HPDE6-E6E7 (cell line): Measurements from ENCODE around the gene CFAP97D2.
"Not testable (repeated sequence)": the region's sequence is repeated elsewhere in the genome, so short reads cannot be mapped to it uniquely, and the experiment has no call there.

ENCODE experiments used
- DNase-seq: peaks from one replicate; pipeline ENCODE4 v3.0.0; 2011; ENCODE audit warnings: missing footprints; ENCODE audit errors: extremely low spot score

CFAP97D2 gene

GRCh38 chr13:114158869-114159666 is 20.0 kb upstream of the CFAP97D2 start:
- not testable (repeated sequence) for DNase-seq

- DNase-seq: no peak
Measured at GRCh38 chr13:114161028-114161556, 18.0 kb upstream of the CFAP97D2 start.

- no peak for DNase-seq
Measured at GRCh38 chr13:114161644-114162532, 17.2 kb upstream of the CFAP97D2 start.

- no peak for DNase-seq
Measured at GRCh38 chr13:114162533-114162922, 16.5 kb upstream of the CFAP97D2 start.

GRCh38 chr13:114164053-114164452 is 15.0 kb upstream of the CFAP97D2 start:
- no peak for DNase-seq

GRCh38 chr13:114164681-114165429 is 14.2 kb upstream of the CFAP97D2 start:
- DNase-seq: no peak

- DNase-seq: no peak
Measured at GRCh38 chr13:114166381-114167131, 12.5 kb upstream of the CFAP97D2 start.

- no peak for DNase-seq
Measured at GRCh38 chr13:114167426-114167825, 11.6 kb upstream of the CFAP97D2 start.

GRCh38 chr13:114167885-114168284 is 11.2 kb upstream of the CFAP97D2 start:
- DNase-seq: no peak

- no peak for DNase-seq
Measured at GRCh38 chr13:114173272-114173671, 5.8 kb upstream of the CFAP97D2 start.

- DNase-seq: no peak
Measured at GRCh38 chr13:114173745-114174144, 5.3 kb upstream of the CFAP97D2 start.

- DNase-seq: no peak
Measured at GRCh38 chr13:114174529-114174961, 4.5 kb upstream of the CFAP97D2 start.

- DNase-seq: not testable (repeated sequence)
Measured at GRCh38 chr13:114176359-114176902, 2.6 kb upstream of the CFAP97D2 start.

GRCh38 chr13:114177245-114178010 is 1.6 kb upstream of the CFAP97D2 start:
- DNase-seq: no peak

- no peak for DNase-seq
Measured at GRCh38 chr13:114185182-114185971, 6.3 kb downstream of the CFAP97D2 start.

- no peak for DNase-seq
Measured at GRCh38 chr13:114194853-114195252, 15.8 kb downstream of the CFAP97D2 start.

GRCh38 chr13:114196629-114197028 is 17.6 kb downstream of the CFAP97D2 start:
- DNase-seq: no peak

GRCh38 chr13:114198556-114198955 is 19.5 kb downstream of the CFAP97D2 start:
- DNase-seq: no peak

- DNase-seq: not testable (repeated sequence)
Measured at GRCh38 chr13:114199526-114199925, 20.5 kb downstream of the CFAP97D2 start.
